A549 (cell line): ENCODE results near the gene ABLIM3. TPM values are rescaled to one million over a fixed set of nuclear protein-coding genes. Genes with fewer than 3 reads are reported as not detected.

Source experiments
- ATAC-seq, 2 experiments: fragments of 200-7000 bp in 1 of 2; fragments of >200 bp in 1 of 2; cut with Nextera tagmentation in 1 of 2; cut with Tn5 transposase in 1 of 2; 3 replicates each; pipeline versions ENCODE4 v1.8.0 to v1.9.1; 2018 to 2020; ENCODE audit warnings: mild to moderate bottlenecking in 1 of 2, moderate library complexity in 1 of 2
- CTCF ChIA-PET: fragments of 300-600 bp; sonication (Branson Sonifier 250); formaldehyde crosslinking; extraction: SDS; loops from one replicate; lab custom pipeline; 2021; ENCODE audit warnings: antibody characterized with exemption, inconsistent platforms; lab: Yijun Ruan, JAX
- POLR2A ChIA-PET: fragments of 350-600 bp; formaldehyde crosslinking; extraction: SDS; loops from one replicate; lab custom pipeline; 2021; ENCODE audit warnings: antibody characterized with exemption, inconsistent platforms; lab: Yijun Ruan, JAX
- DNase-seq, 2 experiments: peaks; one replicate each; pipeline versions ENCODE4 v3.0.0 to v3.0.0-alpha.2; 2011 to 2016; ENCODE audit warnings: low read depth in 1 of 2, low spot score in 1 of 2
- FAIRE-seq: peaks from 2 replicates; lab custom pipeline; 2011; peaks lifted over from hg19 to GRCh38; lab: Jason Lieb, UNC
- H3K27ac ChIP-seq, 2 experiments: fragments of >200 bp; sonication (Bioruptor Twin); formaldehyde crosslinking; 3 replicates each; pipeline ENCODE4 v1.5.1; 2016 to 2017
- H3K4me1 ChIP-seq: fragments of >200 bp; sonication (Bioruptor Twin); formaldehyde crosslinking; 3 replicates; pipeline ENCODE4 v1.6.1; 2016
- H3K4me2 ChIP-seq: fragments of >200 bp; sonication (Bioruptor Twin); formaldehyde crosslinking; 3 replicates; pipeline ENCODE4 v1.6.1; 2016
- H3K4me3 ChIP-seq: fragments of >200 bp; sonication (Bioruptor Twin); formaldehyde crosslinking; 3 replicates; pipeline ENCODE4 v1.5.1; 2016
- H3K9me3 ChIP-seq: fragments of >200 bp; sonication (Bioruptor Twin); formaldehyde crosslinking; 3 replicates; pipeline ENCODE4 v1.6.1; 2016
- CBX2 ChIP-seq: fragments of 200-600 bp; sonication (generic); IDR thresholded peaks from 2 replicates; pipeline ENCODE4 v1.6.1; 2016; ENCODE audit warnings: low read depth, mild to moderate bottlenecking, borderline replicate concordance
- ELK1 ChIP-seq: fragments of 150-350 bp; IDR thresholded peaks from 2 replicates; pipeline ENCODE4 v1.6.1; 2014; ENCODE audit warnings: low read depth, mild to moderate bottlenecking, low read length
- EP300 ChIP-seq, 2 experiments: fragments of >200 bp; sonication (Bioruptor Twin); formaldehyde crosslinking; IDR thresholded peaks; 2 replicates in 1 of 2; 3 replicates in 1 of 2; pipeline ENCODE4 v1.6.1; 2016 to 2017
- FOSB ChIP-seq: fragments of 250-450 bp; sonication (Bioruptor Pico); IDR thresholded peaks from 2 replicates; pipeline ENCODE4 v1.5.0; 2020; ENCODE audit warnings: mild to moderate bottlenecking, moderate library complexity
- FOSL2 ChIP-seq, 2 experiments: fragments of 450-650 bp in 1 of 2; fragments of >200 bp in 1 of 2; sonication (Bioruptor Twin) in 1 of 2; formaldehyde crosslinking; IDR thresholded peaks; 2 replicates each; pipeline versions ENCODE4 v1.5.0 to v1.6.1; 2016 to 2020; ENCODE audit warnings: mild to moderate bottlenecking in 1 of 2, moderate library complexity in 1 of 2
- HOXA7 ChIP-seq: fragments of 250-450 bp; sonication (Bioruptor Pico); IDR thresholded peaks from 2 replicates; pipeline ENCODE4 v1.5.0; 2020; ENCODE audit warnings: mild to moderate bottlenecking, moderate library complexity
- HOXB13 ChIP-seq: fragments of 250-450 bp; sonication (Bioruptor Pico); IDR thresholded peaks from 2 replicates; pipeline ENCODE4 v1.5.0; 2020; ENCODE audit warnings: low read depth, mild to moderate bottlenecking, moderate library complexity
- MAFK ChIP-seq: fragments of 450-650 bp; IDR thresholded peaks from 2 replicates; pipeline ENCODE4 v1.6.1; 2014; ENCODE audit not compliant: partially characterized antibody
- MAZ ChIP-seq: fragments of 150-350 bp; IDR thresholded peaks from 2 replicates; pipeline ENCODE4 v1.6.1; 2014; ENCODE audit warnings: antibody characterized with exemption, low read depth, low read length, borderline replicate concordance
- POLR2A ChIP-seq: IDR thresholded peaks from 2 replicates; pipeline ENCODE4 v1.6.1; 2012; ENCODE audit warnings: mild to moderate bottlenecking, low read length
- RNF2 ChIP-seq: fragments of 200-600 bp; sonication (generic); IDR thresholded peaks from 2 replicates; pipeline ENCODE4 v1.6.1; 2016; ENCODE audit warnings: low read depth, mild to moderate bottlenecking, antibody characterized with exemption, moderate library complexity, borderline replicate concordance
- WGBS: methylation state at CpG from one replicate; pipeline ENCODE4 v1.1.6; 2017; ENCODE audit errors: missing lambda C conversion rate; 5-methylcytosine and 5-hydroxymethylcytosine counted together
- polyA plus RNA-seq, 4 experiments: library from polyadenylated mRNA; depleted of rRNA in 3 of 4; stranded (reverse); fragments of >200 nt; fragmentation: RNase III in 1 of 4; extraction: RNeasy Plus Mini Kit Qiagen cat#74134 plus additional on column Dnase treatment in 1 of 4; gene quantifications; 2 replicates in 3 of 4; 3 replicates in 1 of 4; pipeline ENCODE4 v1.2.3, GENCODE V29; 2011 to 2017
- TF ChIP-seq, protein P1 (sequence below): fragments of 200-600 bp; sonication (generic); IDR thresholded peaks from 2 replicates; pipeline ENCODE4 v1.6.1; 2016; ENCODE audit warnings: antibody characterized with exemption, mild to moderate bottlenecking, moderate library complexity
- TF ChIP-seq, protein P2 (sequence below): fragments of >200 bp; sonication (Bioruptor Twin); formaldehyde crosslinking; IDR thresholded peaks from 2 replicates; pipeline ENCODE4 v1.6.1; 2016
- TF ChIP-seq, protein P3 (sequence below): fragments of >200 bp; sonication (Bioruptor Twin); formaldehyde crosslinking; IDR thresholded peaks from 3 replicates; pipeline ENCODE4 v1.6.1; 2016
- TF ChIP-seq, protein P4 (sequence below): fragments of 250-450 bp; sonication (Bioruptor Pico); IDR thresholded peaks from 2 replicates; pipeline ENCODE4 v1.5.0; 2021; ENCODE audit warnings: mild to moderate bottlenecking, moderate library complexity, borderline replicate concordance

The ABLIM3 gene
- polyA plus RNA-seq, 2 of the 4 experiments (the other 2 are of a cell fraction) = 2.7 to 3.0 TPM

DNA sequence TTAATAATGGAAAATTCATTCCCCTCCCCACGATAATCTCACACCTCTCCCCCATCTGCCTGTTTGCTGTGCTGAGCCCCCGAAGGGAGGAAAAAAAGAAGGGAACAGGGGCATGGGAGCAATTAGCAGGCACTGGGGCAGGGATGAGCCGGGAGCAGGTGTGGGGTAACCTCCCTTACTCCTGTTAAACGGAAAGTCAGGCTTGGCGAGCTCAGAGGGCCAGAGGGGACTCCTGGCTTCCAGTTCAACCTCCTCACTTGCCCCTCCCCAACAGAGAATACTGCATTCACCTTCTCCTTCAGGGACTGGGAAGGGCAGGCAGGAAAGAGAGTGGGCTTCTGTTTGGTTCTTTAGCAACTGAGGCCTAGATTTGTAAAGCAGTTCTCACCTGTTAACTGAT lies 131.9 kb downstream of the ABLIM3 start (continued):
- TF ChIP-seq, protein P1, sequence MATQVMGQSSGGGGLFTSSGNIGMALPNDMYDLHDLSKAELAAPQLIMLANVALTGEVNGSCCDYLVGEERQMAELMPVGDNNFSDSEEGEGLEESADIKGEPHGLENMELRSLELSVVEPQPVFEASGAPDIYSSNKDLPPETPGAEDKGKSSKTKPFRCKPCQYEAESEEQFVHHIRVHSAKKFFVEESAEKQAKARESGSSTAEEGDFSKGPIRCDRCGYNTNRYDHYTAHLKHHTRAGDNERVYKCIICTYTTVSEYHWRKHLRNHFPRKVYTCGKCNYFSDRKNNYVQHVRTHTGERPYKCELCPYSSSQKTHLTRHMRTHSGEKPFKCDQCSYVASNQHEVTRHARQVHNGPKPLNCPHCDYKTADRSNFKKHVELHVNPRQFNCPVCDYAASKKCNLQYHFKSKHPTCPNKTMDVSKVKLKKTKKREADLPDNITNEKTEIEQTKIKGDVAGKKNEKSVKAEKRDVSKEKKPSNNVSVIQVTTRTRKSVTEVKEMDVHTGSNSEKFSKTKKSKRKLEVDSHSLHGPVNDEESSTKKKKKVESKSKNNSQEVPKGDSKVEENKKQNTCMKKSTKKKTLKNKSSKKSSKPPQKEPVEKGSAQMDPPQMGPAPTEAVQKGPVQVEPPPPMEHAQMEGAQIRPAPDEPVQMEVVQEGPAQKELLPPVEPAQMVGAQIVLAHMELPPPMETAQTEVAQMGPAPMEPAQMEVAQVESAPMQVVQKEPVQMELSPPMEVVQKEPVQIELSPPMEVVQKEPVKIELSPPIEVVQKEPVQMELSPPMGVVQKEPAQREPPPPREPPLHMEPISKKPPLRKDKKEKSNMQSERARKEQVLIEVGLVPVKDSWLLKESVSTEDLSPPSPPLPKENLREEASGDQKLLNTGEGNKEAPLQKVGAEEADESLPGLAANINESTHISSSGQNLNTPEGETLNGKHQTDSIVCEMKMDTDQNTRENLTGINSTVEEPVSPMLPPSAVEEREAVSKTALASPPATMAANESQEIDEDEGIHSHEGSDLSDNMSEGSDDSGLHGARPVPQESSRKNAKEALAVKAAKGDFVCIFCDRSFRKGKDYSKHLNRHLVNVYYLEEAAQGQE = no peak
- TF ChIP-seq HOXB13 (CRISPR knock-in tag) = no peak

GRCh38 chr5:149273950-149274349 lies 132.7 kb downstream of the ABLIM3 start:
- POLR2A ChIA-PET = no interaction called here
- H3K4me3 ChIP-seq = no peak overlapping the region
- DNase-seq (no peak), ATAC-seq (no peak), FAIRE-seq (no peak)
- H3K4me2 ChIP-seq = no peak overlapping the region
- CTCF ChIA-PET = interaction anchor here (0.8 to 3.6 kb wide), 3 partner anchors 8 to 133 kb away, joined by 3 to 13 read pairs (median 4); partner anchors contain the start of gene ABLIM3
- H3K27ac ChIP-seq = no peak overlapping the region
- H3K4me1 ChIP-seq = peaks cover 9% of the 10 kb centered on the region; the same call in 1 of the 3 replicates
- WGBS = 62% methylated on average over 3 of the region's 3 CpGs
- no peaks in the 10 kb centered on the region for H3K9me3 ChIP-seq
- TF ChIP-seq FOSL2 (IDR thresholded peaks at IDR 0.05) (no peak), FOSL2 (CRISPR knock-in tag; IDR thresholded peaks at IDR 0.05) (no peak), MAFK (peak; percentile 16)

GRCh38 chr5:149274939-149275338 lies 133.6 kb downstream of the ABLIM3 start:
- DNase-seq (no peak), FAIRE-seq (no peak), ATAC-seq (no peak)
- Histone ChIP-seq H3K4me1 (peaks cover 9% of the 10 kb centered on the region; the same call in 1 of the 3 replicates), H3K4me3 (no peak overlapping the region), H3K4me2 (no peak overlapping the region), H3K27ac (no peak overlapping the region), H3K9me3 (no peaks in the 10 kb centered on the region)
- TF ChIP-seq HOXA7 (CRISPR knock-in tag) = no peak
- TF ChIP-seq, protein P2, sequence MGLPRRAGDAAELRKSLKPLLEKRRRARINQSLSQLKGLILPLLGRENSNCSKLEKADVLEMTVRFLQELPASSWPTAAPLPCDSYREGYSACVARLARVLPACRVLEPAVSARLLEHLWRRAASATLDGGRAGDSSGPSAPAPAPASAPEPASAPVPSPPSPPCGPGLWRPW = no peak
- TF ChIP-seq MAZ = no peak
- TF ChIP-seq POLR2A = no peak
- no peak for TF ChIP-seq CBX2
- no peak for TF ChIP-seq RNF2
- TF ChIP-seq, protein P3, sequence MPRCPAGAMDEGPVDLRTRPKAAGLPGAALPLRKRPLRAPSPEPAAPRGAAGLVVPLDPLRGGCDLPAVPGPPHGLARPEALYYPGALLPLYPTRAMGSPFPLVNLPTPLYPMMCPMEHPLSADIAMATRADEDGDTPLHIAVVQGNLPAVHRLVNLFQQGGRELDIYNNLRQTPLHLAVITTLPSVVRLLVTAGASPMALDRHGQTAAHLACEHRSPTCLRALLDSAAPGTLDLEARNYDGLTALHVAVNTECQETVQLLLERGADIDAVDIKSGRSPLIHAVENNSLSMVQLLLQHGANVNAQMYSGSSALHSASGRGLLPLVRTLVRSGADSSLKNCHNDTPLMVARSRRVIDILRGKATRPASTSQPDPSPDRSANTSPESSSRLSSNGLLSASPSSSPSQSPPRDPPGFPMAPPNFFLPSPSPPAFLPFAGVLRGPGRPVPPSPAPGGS = no peak
- TF ChIP-seq FOSB = no peak
- TF ChIP-seq, protein P4, sequence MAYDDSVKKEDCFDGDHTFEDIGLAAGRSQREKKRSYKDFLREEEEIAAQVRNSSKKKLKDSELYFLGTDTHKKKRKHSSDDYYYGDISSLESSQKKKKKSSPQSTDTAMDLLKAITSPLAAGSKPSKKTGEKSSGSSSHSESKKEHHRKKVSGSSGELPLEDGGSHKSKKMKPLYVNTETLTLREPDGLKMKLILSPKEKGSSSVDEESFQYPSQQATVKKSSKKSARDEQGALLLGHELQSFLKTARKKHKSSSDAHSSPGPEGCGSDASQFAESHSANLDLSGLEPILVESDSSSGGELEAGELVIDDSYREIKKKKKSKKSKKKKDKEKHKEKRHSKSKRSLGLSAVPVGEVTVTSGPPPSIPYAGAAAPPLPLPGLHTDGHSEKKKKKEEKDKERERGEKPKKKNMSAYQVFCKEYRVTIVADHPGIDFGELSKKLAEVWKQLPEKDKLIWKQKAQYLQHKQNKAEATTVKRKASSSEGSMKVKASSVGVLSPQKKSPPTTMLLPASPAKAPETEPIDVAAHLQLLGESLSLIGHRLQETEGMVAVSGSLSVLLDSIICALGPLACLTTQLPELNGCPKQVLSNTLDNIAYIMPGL (CRISPR knock-in tag) = no peak
- no peak for TF ChIP-seq ELK1
- no peak for TF ChIP-seq EP300 (IDR thresholded peaks at IDR 0.05)
- WGBS = 86% methylated on average over 1 of the region's 1 CpG
- ChIA-PET POLR2A (no interaction called here), CTCF (interaction anchor here (1.9 to 3.6 kb wide), 3 partner anchors 9 to 133 kb away, joined by 5 to 13 read pairs (median 10); partner anchors contain the start of gene ABLIM3)
